Effector memory CD4-positive, alpha-beta T cell (primary cell): ENCODE measurements around the gene SMAP1.
"Not testable (repeated sequence)": the region's sequence is repeated elsewhere in the genome, so short reads cannot be mapped to it uniquely, and the experiment has no call there.

Experiments
- DNase-seq, 3 donors: peaks; one replicate each; pipeline ENCODE4 v3.0.0-alpha.2; 2020
- H3K27ac ChIP-seq: 2 replicates; pipeline ENCODE4 v1.7.0; 2013; ENCODE audit warnings: mild to moderate bottlenecking, low read length, moderate library complexity; ENCODE audit not compliant: insufficient read depth, poor library complexity, severe bottlenecking
- H3K27me3 ChIP-seq: replicated peaks from 2 replicates; pipeline ENCODE4 v1.7.0; 2013; ENCODE audit warnings: mild to moderate bottlenecking, low read length; ENCODE audit not compliant: insufficient read depth, control insufficient read depth, poor library complexity, severe bottlenecking
- H3K36me3 ChIP-seq: 2 replicates; pipeline ENCODE4 v1.7.0; 2013; ENCODE audit warnings: mild to moderate bottlenecking, low read length, moderate library complexity; ENCODE audit not compliant: control insufficient read depth, insufficient read depth
- H3K4me1 ChIP-seq: 2 replicates; pipeline ENCODE4 v1.7.0; 2013; ENCODE audit warnings: low read length, mild to moderate bottlenecking; ENCODE audit not compliant: control insufficient read depth, insufficient read depth, poor library complexity, severe bottlenecking
- H3K4me3 ChIP-seq: 2 replicates; pipeline ENCODE4 v1.7.0; 2013; ENCODE audit warnings: low read length, low read depth, mild to moderate bottlenecking; ENCODE audit not compliant: insufficient read depth, poor library complexity, severe bottlenecking
- H3K9me3 ChIP-seq: 2 replicates; pipeline ENCODE4 v1.7.0; 2013; ENCODE audit warnings: mild to moderate bottlenecking, low read length, moderate library complexity; ENCODE audit not compliant: control insufficient read depth

SMAP1 gene

GRCh38 chr6:70735513-70735912 lies 67.8 kb downstream of the SMAP1 start:
- H3K27me3 ChIP-seq: no peaks in the 10 kb centered on the region
- H3K36me3 ChIP-seq: peaks cover 16% of the 10 kb centered on the region
- no peak for DNase-seq
- H3K27ac ChIP-seq: no peak overlapping the region
- no peaks in the 10 kb centered on the region for H3K4me1 ChIP-seq
- H3K4me3 ChIP-seq: no peak overlapping the region
- no peaks in the 10 kb centered on the region for H3K9me3 ChIP-seq

- peaks cover 22% of the 10 kb centered on the region for H3K36me3 ChIP-seq
- H3K4me1 ChIP-seq: no peaks in the 10 kb centered on the region
- no peak for DNase-seq
- H3K27me3 ChIP-seq: no peaks in the 10 kb centered on the region
- H3K27ac ChIP-seq: no peak overlapping the region
- H3K9me3 ChIP-seq: no peaks in the 10 kb centered on the region
- no peak overlapping the region for H3K4me3 ChIP-seq
Measured at GRCh38 chr6:70738028-70738427, 70.3 kb downstream of the SMAP1 start.

GRCh38 chr6:70739534-70739933 lies 71.9 kb downstream of the SMAP1 start:
- no peaks in the 10 kb centered on the region for H3K27me3 ChIP-seq
- no peak overlapping the region for H3K4me3 ChIP-seq
- no peak for DNase-seq

GRCh38 chr6:70740746-70741145 lies 73.1 kb downstream of the SMAP1 start:
- not testable (repeated sequence) for H3K4me1 ChIP-seq, H3K27ac ChIP-seq, H3K9me3 ChIP-seq, H3K36me3 ChIP-seq, H3K27me3 ChIP-seq, DNase-seq, H3K4me3 ChIP-seq

More at GRCh38 chr6:70739534-70739933, 71.9 kb downstream of the SMAP1 start:
- Histone ChIP-seq H3K4me1 (no peaks in the 10 kb centered on the region), H3K36me3 (peaks cover 11% of the 10 kb centered on the region), H3K9me3 (no peaks in the 10 kb centered on the region), H3K27ac (no peak overlapping the region)

- H3K27ac ChIP-seq, H3K9me3 ChIP-seq, H3K36me3 ChIP-seq, H3K4me1 ChIP-seq, H3K27me3 ChIP-seq, DNase-seq, H3K4me3 ChIP-seq: not testable (repeated sequence)
Measured at GRCh38 chr6:70742462-70742861, 74.8 kb downstream of the SMAP1 start.

- no peak overlapping the region for H3K27ac ChIP-seq
- H3K9me3 ChIP-seq: no peaks in the 10 kb centered on the region
- H3K36me3 ChIP-seq: peaks cover 7% of the 10 kb centered on the region
- H3K27me3 ChIP-seq: no peaks in the 10 kb centered on the region
- H3K4me1 ChIP-seq: no peaks in the 10 kb centered on the region
- no peak overlapping the region for H3K4me3 ChIP-seq
- DNase-seq: no peak
Measured at GRCh38 chr6:70753870-70754380, 86.2 kb downstream of the SMAP1 start.

GRCh38 chr6:70758883-70759282 lies 91.2 kb downstream of the SMAP1 start:
- Histone ChIP-seq H3K36me3 (peaks cover 7% of the 10 kb centered on the region), H3K4me3 (no peak overlapping the region), H3K4me1 (no peaks in the 10 kb centered on the region), H3K27me3 (no peaks in the 10 kb centered on the region), H3K9me3 (no peaks in the 10 kb centered on the region), H3K27ac (no peak overlapping the region)
- no peak for DNase-seq

GRCh38 chr6:70763754-70764510 lies 96.2 kb downstream of the SMAP1 start:
- DNase-seq: no peak
- H3K27me3 ChIP-seq: no peaks in the 10 kb centered on the region

GRCh38 chr6:70764706-70765105 lies 97.0 kb downstream of the SMAP1 start:
- Histone ChIP-seq H3K36me3 (peaks cover 7% of the 10 kb centered on the region), H3K4me3 (no peak overlapping the region), H3K9me3 (no peaks in the 10 kb centered on the region), H3K27me3 (no peaks in the 10 kb centered on the region), H3K27ac (no peak overlapping the region), H3K4me1 (no peaks in the 10 kb centered on the region)
- DNase-seq: no peak

More at GRCh38 chr6:70763754-70764510, 96.2 kb downstream of the SMAP1 start:
- peaks cover 7% of the 10 kb centered on the region for H3K36me3 ChIP-seq
- no peak overlapping the region for H3K4me3 ChIP-seq
- H3K27ac ChIP-seq: no peak overlapping the region
- H3K4me1 ChIP-seq: no peaks in the 10 kb centered on the region
- H3K9me3 ChIP-seq: no peaks in the 10 kb centered on the region

GRCh38 chr6:70771351-70771750 lies 103.7 kb downstream of the SMAP1 start:
- H3K9me3 ChIP-seq, H3K4me3 ChIP-seq, DNase-seq, H3K27me3 ChIP-seq, H3K36me3 ChIP-seq, H3K4me1 ChIP-seq, H3K27ac ChIP-seq: not testable (repeated sequence)
